Measurements from ENCODE around the gene CNGA2. TPM values are rescaled to one million over a fixed set of nuclear protein-coding genes. Genes with fewer than 3 reads are reported as not detected.

Gene CNGA2
- total RNA-seq, 1 experiment from 2014 or later: not detected

- Histone ChIP-seq H3K36me3 (ENCODE audit: control insufficient read depth in 1 of 2, insufficient read depth in 2 of 2, low read length in 2 of 2) (no peaks in the 10 kb centered on the region), H3K4me2 (ENCODE audit: low read length) (peak overlapping the region; percentile 25), H3K9ac (ENCODE audit: low read length) (no peak overlapping the region), H2AFZ (ENCODE audit: low read depth, low read length, poor library complexity, severe bottlenecking) (no peak overlapping the region), H3K79me2 (ENCODE audit: insufficient read depth, low read length) (no peaks in the 10 kb centered on the region), H3K4me1 (ENCODE audit: control insufficient read depth in 1 of 2, insufficient read depth in 2 of 2, low read length in 2 of 2) (peaks cover 4 to 7% of the 10 kb centered on the region in 2 experiments; a peak in 2 of 4 replicates), H3K27ac (ENCODE audit: low read depth, low read length) (no peak overlapping the region), H3K27me3 (ENCODE audit: insufficient read depth, low read length) (no peaks in the 10 kb centered on the region; the same call in 1 of the 2 replicates), H3K4me3 (replicated peaks in 1 of 2; ENCODE audit: low read depth in 1 of 2, low read length in 2 of 2) (no peak overlapping the region), H4K20me1 (ENCODE audit: insufficient read depth) (no peaks in the 10 kb centered on the region), H3K9me2 (ENCODE audit: insufficient read depth) (no peaks in the 10 kb centered on the region), H3K9me3 (ENCODE audit: control insufficient read depth in 1 of 2, insufficient read depth in 1 of 2, low read depth in 1 of 2, low read length in 2 of 2) (no peaks in the 10 kb centered on the region)
- ChIA-PET POLR2A (no interaction called here), RAD21 (ENCODE audit: low non-redundant PET in 1 of 2, low total read pairs in 2 of 2, uncharacterized antibody in 2 of 2, unreplicated experiment in 2 of 2) (interaction anchor here (1.2 to 2.1 kb wide), 2 partner anchors 879 kb away, joined by 10 to 11 read pairs; no protein-coding TSS in a partner anchor), CTCF (interaction anchor here (0.6 to 2.8 kb wide), 11 partner anchors 15 to 1068 kb away, joined by 3 to 32 read pairs (median 4); partner anchors contain the start of gene GABRQ)
- intact Hi-C loops (cut with micrococcal nuclease): loop anchor here (1.0 to 5.0 kb wide), 3 partner anchors 589 to 883 kb away; no protein-coding TSS in a partner anchor
- peak; percentile 93 for ATAC-seq
- TF ChIP-seq ZBTB33 (IDR thresholded peaks at IDR 0.05; ENCODE audit: extremely low read depth, insufficient replicate concordance, low read length) (no peak), REST (IDR thresholded peaks at IDR 0.05; ENCODE audit: low read depth) (peak; percentile 24), EZH2phosphoT487 (IDR thresholded peaks at IDR 0.05; ENCODE audit: borderline replicate concordance) (no peak), RAD21 (IDR thresholded peaks at IDR 0.05; ENCODE audit: low read depth) (peak; percentile 85), CEBPB (IDR thresholded peaks at IDR 0.05; ENCODE audit: low read depth) (peak; percentile 73), MAX (IDR thresholded peaks at IDR 0.05) (no peak), EGR1 (IDR thresholded peaks at IDR 0.05; ENCODE audit: low read depth) (no peak), CTCF (IDR thresholded peaks at IDR 0.05 in 2 of 3, conservative IDR thresholded peaks at IDR 0.05 in 1 of 3; ENCODE audit: borderline replicate concordance in 1 of 3, insufficient read depth in 1 of 3, low read depth in 2 of 3, low read length in 2 of 3) (peak; percentile 50 to 79 (median 67); a peak in 5 of 6 replicates)
- peak; percentile 13 for DNase-seq (ENCODE audit: low read depth, low spot score)
- no TSS peak for BruUV-seq (replicated peaks)
These were observed 18.9 kb downstream of the CNGA2 start for GRCh38 chrX:151753313-151754046.
